OCI-LY3 (cell line): Measurements from ENCODE around the gene PTX3.

Source experiments
- EZH2phosphoT487 ChIP-seq: fragments of 200-600 bp; shearing (Covaris generic); IDR thresholded peaks from 2 replicates; pipeline ENCODE4 v1.6.1; 2018; ENCODE audit warnings: antibody characterized with exemption, mixed run types, low read depth
- TF ChIP-seq, protein P1 (sequence below): fragments of 200-600, 300-600 bp; sonication (generic); IDR thresholded peaks from 2 replicates; pipeline ENCODE4 v1.5.1; 2014; ENCODE audit warnings: antibody characterized with exemption, low read length, low read depth

DNA sequence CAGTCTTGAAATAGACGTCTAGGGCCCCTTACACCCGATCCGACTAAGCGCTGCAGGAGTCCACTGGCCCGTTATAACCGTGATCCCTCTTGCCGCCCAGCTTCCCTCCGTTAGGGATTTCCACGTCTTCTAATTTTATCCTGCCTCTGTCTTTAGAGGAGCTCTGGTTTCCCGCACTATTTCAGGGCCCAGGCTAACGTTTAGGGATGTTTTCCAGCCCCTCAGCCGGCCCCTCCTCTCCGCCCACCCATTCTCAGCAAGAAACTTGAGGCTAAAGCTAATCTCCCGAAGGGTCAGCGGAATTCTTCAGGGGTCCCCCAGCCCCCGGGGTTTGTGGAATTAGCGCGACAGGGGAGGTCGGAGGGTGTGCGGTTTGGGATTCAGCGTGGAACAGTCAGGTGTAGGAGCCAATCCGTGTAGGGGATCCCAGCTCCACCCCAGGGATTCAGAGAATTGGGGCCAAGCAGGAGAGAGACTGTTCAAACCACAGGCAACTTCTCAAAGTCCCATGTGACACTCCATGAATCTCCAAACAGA lies 1.6 kb downstream of the PTX3 start:
- TF ChIP-seq, protein P1, sequence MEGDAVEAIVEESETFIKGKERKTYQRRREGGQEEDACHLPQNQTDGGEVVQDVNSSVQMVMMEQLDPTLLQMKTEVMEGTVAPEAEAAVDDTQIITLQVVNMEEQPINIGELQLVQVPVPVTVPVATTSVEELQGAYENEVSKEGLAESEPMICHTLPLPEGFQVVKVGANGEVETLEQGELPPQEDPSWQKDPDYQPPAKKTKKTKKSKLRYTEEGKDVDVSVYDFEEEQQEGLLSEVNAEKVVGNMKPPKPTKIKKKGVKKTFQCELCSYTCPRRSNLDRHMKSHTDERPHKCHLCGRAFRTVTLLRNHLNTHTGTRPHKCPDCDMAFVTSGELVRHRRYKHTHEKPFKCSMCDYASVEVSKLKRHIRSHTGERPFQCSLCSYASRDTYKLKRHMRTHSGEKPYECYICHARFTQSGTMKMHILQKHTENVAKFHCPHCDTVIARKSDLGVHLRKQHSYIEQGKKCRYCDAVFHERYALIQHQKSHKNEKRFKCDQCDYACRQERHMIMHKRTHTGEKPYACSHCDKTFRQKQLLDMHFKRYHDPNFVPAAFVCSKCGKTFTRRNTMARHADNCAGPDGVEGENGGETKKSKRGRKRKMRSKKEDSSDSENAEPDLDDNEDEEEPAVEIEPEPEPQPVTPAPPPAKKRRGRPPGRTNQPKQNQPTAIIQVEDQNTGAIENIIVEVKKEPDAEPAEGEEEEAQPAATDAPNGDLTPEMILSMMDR = no peak
- no peak for TF ChIP-seq EZH2phosphoT487
